ENCODE measurements around the gene GLT1D1. TPM values are rescaled to one million over a fixed set of nuclear protein-coding genes. Genes with fewer than 3 reads are reported as not detected.

GLT1D1 gene
- total and polyA plus RNA-seq, 12 donors: 0.07 to 3.3 (median 0.66) TPM; not detected in 1

GRCh38 chr12:128949086-128949485 is 95.8 kb downstream of the GLT1D1 start:
- Histone ChIP-seq H3K36me3 (peaks cover 0 to 9% (median 0%) of the 10 kb centered on the region in 9 donors), H3K4me3 (no peak overlapping the region), H3K27ac (no peak overlapping the region), H3K4me1 (no peaks in the 10 kb centered on the region), H3K9me3 (no peaks in the 10 kb centered on the region), H3K27me3 (no peaks in the 10 kb centered on the region)
- no peak for TF ChIP-seq CTCF (IDR thresholded peaks at IDR 0.05)
- DNase-seq: no peak
- intact Hi-C loops (cut with DNase I): no loop called here
- ATAC-seq: no peak
- 76 to 86% methylated on average over 5 of the region's 5 CpGs for WGBS, 2 donors

GRCh38 chr12:128951448-128951847 is 98.2 kb downstream of the GLT1D1 start:
- no peak for ATAC-seq
- WGBS, 2 donors: 69 to 70% methylated on average over 13 of the region's 13 CpGs
- intact Hi-C loops (cut with DNase I): loop anchor here in 1 of 10 donors (10.0 kb wide), 1 partner anchor 167 kb away; no protein-coding TSS in a partner anchor

GRCh38 chr12:128956755-128957154 is 103.5 kb downstream of the GLT1D1 start:
- WGBS, 2 donors: 70 to 75% methylated on average over 7 of the region's 7 CpGs
- Histone ChIP-seq H3K4me1 (no peaks in the 10 kb centered on the region), H3K27ac (no peak overlapping the region), H3K36me3 (no peaks in the 10 kb centered on the region), H3K27me3 (peaks cover 0 to 27% (median 14%) of the 10 kb centered on the region in 7 donors), H3K4me3 (no peak overlapping the region), H3K9me3 (peaks cover 0 to 4% (median 0%) of the 10 kb centered on the region in 11 donors)
- ATAC-seq (no peak), DNase-seq (no peak)
- intact Hi-C loops (cut with DNase I): loop anchor here in 1 of 10 donors (10.0 kb wide), 1 partner anchor 172 kb away; no protein-coding TSS in a partner anchor
- TF ChIP-seq CTCF (IDR thresholded peaks at IDR 0.05): no peak

More at GRCh38 chr12:128951448-128951847, 98.2 kb downstream of the GLT1D1 start:
- Histone ChIP-seq H3K27me3 (peaks cover 0 to 5% (median 3%) of the 10 kb centered on the region in 7 donors), H3K36me3 (peaks cover 0 to 9% (median 0%) of the 10 kb centered on the region in 9 donors), H3K4me1 (no peaks in the 10 kb centered on the region), H3K27ac (no peak overlapping the region), H3K9me3 (no peaks in the 10 kb centered on the region), H3K4me3 (no peak overlapping the region)
- DNase-seq: no peak
- TF ChIP-seq CTCF (IDR thresholded peaks at IDR 0.05): no peak

GRCh38 chr12:128959901-128960300 is 106.6 kb downstream of the GLT1D1 start:
- Histone ChIP-seq H3K9me3 (peaks cover 0 to 16% (median 3%) of the 10 kb centered on the region in 11 donors), H3K36me3 (no peaks in the 10 kb centered on the region), H3K27ac (no peak overlapping the region), H3K4me1 (no peaks in the 10 kb centered on the region), H3K4me3 (no peak overlapping the region), H3K27me3 (peaks cover 0 to 30% (median 14%) of the 10 kb centered on the region in 7 donors)
- 62% methylated on average over 16 of the region's 16 CpGs for WGBS, 2 donors
- intact Hi-C loops (cut with DNase I): loop anchor here in 1 of 10 donors (10.0 kb wide), 1 partner anchor 175 kb away; no protein-coding TSS in a partner anchor
- no peak for ATAC-seq
- TF ChIP-seq CTCF (IDR thresholded peaks at IDR 0.05): no peak
- no peak for DNase-seq

All from heart right ventricle (tissue), 16 donors.